HepG2 (cell line): Measurements from ENCODE around the gene UTP4. TPM values are rescaled to one million over a fixed set of nuclear protein-coding genes. Genes with fewer than 3 reads are reported as not detected.

Source experiments
- KDM6A ChIP-seq: IDR thresholded peaks from 2 replicates; pipeline ENCODE4 v1.6.1; 2016; ENCODE audit warnings: low read depth
- ZNF207 ChIP-seq: fragments of 450-650 bp; IDR thresholded peaks from 2 replicates; pipeline ENCODE4 v1.6.1; 2016; ENCODE audit warnings: antibody characterized with exemption, borderline replicate concordance
- ZNF232 ChIP-seq: sonication (generic); formaldehyde crosslinking; IDR thresholded peaks from 2 replicates; pipeline ENCODE4 v1.4.0; 2020; ENCODE audit warnings: missing genetic modification reagents, borderline replicate concordance
- ZNF292 ChIP-seq: sonication (generic); formaldehyde crosslinking; IDR thresholded peaks from 2 replicates; pipeline ENCODE4 v1.8.1; 2022; ENCODE audit warnings: mild to moderate bottlenecking, low read depth, missing genetic modification reagents, borderline replicate concordance
- ZNF431 ChIP-seq: sonication (generic); formaldehyde crosslinking; IDR thresholded peaks from 2 replicates; pipeline ENCODE4 v1.9.0; 2022; ENCODE audit warnings: missing genetic modification reagents, low read depth, mild to moderate bottlenecking, borderline replicate concordance
- ZNF484 ChIP-seq: sonication (generic); formaldehyde crosslinking; IDR thresholded peaks from 2 replicates; pipeline ENCODE4 v1.5.1; 2020; ENCODE audit warnings: mild to moderate bottlenecking, low read depth, missing genetic modification reagents, borderline replicate concordance
- ZNF674 ChIP-seq: sonication (generic); formaldehyde crosslinking; IDR thresholded peaks from 2 replicates; pipeline ENCODE4 v1.5.0; 2020; ENCODE audit warnings: low read depth, mild to moderate bottlenecking, missing genetic modification reagents
- polyA plus RNA-seq, 8 experiments: library from polyadenylated mRNA; depleted of rRNA in 3 of 8; stranded (reverse) in 7 of 8; unstranded in 1 of 8; fragments of >200 nt; fragmentation: Illumina TruSeq in 4 of 8; extraction: Trizol in 4 of 8; gene quantifications; 2 replicates each; pipeline versions ENCODE4 v1.2.1 to v1.2.3, GENCODE V29; 2011 to 2016; ENCODE audit warnings: low read depth in 4 of 8, missing spikeins in 1 of 8, mixed read lengths in 1 of 8; ENCODE audit not compliant: insufficient read depth in 1 of 8
- total RNA-seq, 5 experiments: library from RNA; depleted of rRNA; stranded (reverse); fragments of >200 nt; fragmentation: Illumina TruSeq; extraction: Trizol; gene quantifications; 2 replicates each; pipeline ENCODE4 v1.2.3, GENCODE V29; 2016; ENCODE audit warnings: low read depth in 1 of 5
- TF ChIP-seq, protein P1 (sequence below), 2 experiments: sonication (generic) in 1 of 2; formaldehyde crosslinking in 1 of 2; IDR thresholded peaks; 2 replicates each; pipeline versions ENCODE4 v1.6.1 to v1.9.0; 2014 to 2022; ENCODE audit warnings: antibody characterized with exemption in 1 of 2, borderline replicate concordance in 1 of 2, inconsistent platforms in 1 of 2, low read depth in 1 of 2, missing genetic modification reagents in 1 of 2
- TF ChIP-seq, protein P2 (sequence below): fragments of 450-650 bp; IDR thresholded peaks from 2 replicates; pipeline ENCODE4 v1.6.1; 2017
- TF ChIP-seq, protein P3 (sequence below): sonication (generic); formaldehyde crosslinking; IDR thresholded peaks from 2 replicates; pipeline ENCODE4 v1.5.0; 2020; ENCODE audit warnings: mild to moderate bottlenecking, missing genetic modification reagents, borderline replicate concordance
- TF ChIP-seq, protein P4 (sequence below): sonication (generic); formaldehyde crosslinking; IDR thresholded peaks from 2 replicates; pipeline ENCODE4 v1.4.0; 2020; ENCODE audit warnings: missing genetic modification reagents

UTP4 gene
- total and polyA plus RNA-seq, 2 of the 13 experiments (the other 11 are each of a cell fraction or from before 2014, with no cell fraction given), result 30.0 to 85.8 TPM

DNA sequence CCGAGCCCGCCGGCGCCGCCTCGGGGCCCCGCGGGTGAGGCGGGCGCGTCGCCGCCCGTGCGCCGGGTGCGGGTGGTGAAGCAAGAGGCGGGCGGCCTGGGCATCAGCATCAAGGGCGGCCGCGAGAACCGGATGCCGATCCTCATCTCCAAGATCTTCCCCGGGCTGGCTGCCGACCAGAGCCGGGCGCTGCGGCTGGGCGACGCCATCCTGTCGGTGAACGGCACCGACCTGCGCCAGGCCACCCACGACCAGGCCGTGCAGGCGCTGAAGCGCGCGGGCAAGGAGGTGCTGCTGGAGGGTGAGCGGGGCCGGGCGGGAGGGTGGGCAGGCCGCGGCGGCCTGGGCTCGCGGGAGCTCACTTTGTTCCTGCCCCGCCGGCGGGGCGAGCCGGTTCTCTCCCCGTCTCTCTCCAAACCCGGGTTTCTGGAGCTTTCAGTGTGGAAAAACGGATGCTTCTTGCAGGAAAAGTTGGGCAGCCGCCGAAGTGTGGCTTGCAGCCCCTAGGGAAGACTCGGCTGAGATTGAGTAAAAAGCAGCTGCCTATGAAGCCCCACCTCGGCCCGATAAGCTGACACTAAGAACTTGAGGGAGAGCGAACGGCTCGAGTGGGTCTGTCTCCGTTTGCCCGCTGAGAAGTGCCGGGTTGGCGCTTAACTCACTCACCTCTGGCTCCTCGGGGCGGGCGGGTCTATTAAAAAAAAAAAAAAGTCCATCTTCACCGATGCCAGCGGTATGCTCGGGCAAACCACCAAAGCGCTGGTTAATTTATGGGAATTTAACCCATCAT, 55.2 kb downstream of the UTP4 start (continued):
- TF ChIP-seq ZNF207 (no peak), ZNF232 (CRISPR knock-in tag) (no peak), ZNF674 (CRISPR knock-in tag) (no peak), ZNF292 (CRISPR knock-in tag) (0 out of 2 replicates have a peak, but pooled peaks have one; percentile 30), KDM6A (CRISPR knock-in tag) (no peak), ZNF431 (CRISPR knock-in tag) (0 out of 2 replicates have a peak, but pooled peaks have one; percentile 10), ZNF484 (CRISPR knock-in tag) (no peak)
- TF ChIP-seq, protein P1, sequence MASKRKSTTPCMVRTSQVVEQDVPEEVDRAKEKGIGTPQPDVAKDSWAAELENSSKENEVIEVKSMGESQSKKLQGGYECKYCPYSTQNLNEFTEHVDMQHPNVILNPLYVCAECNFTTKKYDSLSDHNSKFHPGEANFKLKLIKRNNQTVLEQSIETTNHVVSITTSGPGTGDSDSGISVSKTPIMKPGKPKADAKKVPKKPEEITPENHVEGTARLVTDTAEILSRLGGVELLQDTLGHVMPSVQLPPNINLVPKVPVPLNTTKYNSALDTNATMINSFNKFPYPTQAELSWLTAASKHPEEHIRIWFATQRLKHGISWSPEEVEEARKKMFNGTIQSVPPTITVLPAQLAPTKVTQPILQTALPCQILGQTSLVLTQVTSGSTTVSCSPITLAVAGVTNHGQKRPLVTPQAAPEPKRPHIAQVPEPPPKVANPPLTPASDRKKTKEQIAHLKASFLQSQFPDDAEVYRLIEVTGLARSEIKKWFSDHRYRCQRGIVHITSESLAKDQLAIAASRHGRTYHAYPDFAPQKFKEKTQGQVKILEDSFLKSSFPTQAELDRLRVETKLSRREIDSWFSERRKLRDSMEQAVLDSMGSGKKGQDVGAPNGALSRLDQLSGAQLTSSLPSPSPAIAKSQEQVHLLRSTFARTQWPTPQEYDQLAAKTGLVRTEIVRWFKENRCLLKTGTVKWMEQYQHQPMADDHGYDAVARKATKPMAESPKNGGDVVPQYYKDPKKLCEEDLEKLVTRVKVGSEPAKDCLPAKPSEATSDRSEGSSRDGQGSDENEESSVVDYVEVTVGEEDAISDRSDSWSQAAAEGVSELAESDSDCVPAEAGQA (IDR thresholded peaks at IDR 0.05; ENCODE audit: low read depth), result no peak
- TF ChIP-seq, protein P1 (CRISPR knock-in tag; IDR thresholded peaks at IDR 0.05; ENCODE audit: borderline replicate concordance), result no peak; the same call in 1 of the 2 replicates
- TF ChIP-seq, protein P2, sequence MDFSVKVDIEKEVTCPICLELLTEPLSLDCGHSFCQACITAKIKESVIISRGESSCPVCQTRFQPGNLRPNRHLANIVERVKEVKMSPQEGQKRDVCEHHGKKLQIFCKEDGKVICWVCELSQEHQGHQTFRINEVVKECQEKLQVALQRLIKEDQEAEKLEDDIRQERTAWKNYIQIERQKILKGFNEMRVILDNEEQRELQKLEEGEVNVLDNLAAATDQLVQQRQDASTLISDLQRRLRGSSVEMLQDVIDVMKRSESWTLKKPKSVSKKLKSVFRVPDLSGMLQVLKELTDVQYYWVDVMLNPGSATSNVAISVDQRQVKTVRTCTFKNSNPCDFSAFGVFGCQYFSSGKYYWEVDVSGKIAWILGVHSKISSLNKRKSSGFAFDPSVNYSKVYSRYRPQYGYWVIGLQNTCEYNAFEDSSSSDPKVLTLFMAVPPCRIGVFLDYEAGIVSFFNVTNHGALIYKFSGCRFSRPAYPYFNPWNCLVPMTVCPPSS, result no peak
- TF ChIP-seq, protein P3, sequence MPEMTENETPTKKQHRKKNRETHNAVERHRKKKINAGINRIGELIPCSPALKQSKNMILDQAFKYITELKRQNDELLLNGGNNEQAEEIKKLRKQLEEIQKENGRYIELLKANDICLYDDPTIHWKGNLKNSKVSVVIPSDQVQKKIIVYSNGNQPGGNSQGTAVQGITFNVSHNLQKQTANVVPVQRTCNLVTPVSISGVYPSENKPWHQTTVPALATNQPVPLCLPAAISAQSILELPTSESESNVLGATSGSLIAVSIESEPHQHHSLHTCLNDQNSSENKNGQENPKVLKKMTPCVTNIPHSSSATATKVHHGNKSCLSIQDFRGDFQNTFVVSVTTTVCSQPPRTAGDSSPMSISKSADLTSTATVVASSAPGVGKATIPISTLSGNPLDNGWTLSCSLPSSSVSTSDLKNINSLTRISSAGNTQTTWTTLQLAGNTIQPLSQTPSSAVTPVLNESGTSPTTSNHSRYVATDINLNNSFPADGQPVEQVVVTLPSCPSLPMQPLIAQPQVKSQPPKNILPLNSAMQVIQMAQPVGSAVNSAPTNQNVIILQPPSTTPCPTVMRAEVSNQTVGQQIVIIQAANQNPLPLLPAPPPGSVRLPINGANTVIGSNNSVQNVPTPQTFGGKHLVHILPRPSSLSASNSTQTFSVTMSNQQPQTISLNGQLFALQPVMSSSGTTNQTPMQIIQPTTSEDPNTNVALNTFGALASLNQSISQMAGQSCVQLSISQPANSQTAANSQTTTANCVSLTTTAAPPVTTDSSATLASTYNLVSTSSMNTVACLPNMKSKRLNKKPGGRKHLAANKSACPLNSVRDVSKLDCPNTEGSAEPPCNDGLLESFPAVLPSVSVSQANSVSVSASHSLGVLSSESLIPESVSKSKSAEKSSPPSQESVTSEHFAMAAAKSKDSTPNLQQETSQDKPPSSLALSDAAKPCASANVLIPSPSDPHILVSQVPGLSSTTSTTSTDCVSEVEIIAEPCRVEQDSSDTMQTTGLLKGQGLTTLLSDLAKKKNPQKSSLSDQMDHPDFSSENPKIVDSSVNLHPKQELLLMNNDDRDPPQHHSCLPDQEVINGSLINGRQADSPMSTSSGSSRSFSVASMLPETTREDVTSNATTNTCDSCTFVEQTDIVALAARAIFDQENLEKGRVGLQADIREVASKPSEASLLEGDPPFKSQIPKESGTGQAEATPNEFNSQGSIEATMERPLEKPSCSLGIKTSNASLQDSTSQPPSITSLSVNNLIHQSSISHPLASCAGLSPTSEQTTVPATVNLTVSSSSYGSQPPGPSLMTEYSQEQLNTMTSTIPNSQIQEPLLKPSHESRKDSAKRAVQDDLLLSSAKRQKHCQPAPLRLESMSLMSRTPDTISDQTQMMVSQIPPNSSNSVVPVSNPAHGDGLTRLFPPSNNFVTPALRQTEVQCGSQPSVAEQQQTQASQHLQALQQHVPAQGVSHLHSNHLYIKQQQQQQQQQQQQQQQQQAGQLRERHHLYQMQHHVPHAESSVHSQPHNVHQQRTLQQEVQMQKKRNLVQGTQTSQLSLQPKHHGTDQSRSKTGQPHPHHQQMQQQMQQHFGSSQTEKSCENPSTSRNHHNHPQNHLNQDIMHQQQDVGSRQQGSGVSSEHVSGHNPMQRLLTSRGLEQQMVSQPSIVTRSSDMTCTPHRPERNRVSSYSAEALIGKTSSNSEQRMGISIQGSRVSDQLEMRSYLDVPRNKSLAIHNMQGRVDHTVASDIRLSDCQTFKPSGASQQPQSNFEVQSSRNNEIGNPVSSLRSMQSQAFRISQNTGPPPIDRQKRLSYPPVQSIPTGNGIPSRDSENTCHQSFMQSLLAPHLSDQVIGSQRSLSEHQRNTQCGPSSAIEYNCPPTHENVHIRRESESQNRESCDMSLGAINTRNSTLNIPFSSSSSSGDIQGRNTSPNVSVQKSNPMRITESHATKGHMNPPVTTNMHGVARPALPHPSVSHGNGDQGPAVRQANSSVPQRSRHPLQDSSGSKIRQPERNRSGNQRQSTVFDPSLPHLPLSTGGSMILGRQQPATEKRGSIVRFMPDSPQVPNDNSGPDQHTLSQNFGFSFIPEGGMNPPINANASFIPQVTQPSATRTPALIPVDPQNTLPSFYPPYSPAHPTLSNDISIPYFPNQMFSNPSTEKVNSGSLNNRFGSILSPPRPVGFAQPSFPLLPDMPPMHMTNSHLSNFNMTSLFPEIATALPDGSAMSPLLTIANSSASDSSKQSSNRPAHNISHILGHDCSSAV (CRISPR knock-in tag), result no peak
- TF ChIP-seq, protein P4, sequence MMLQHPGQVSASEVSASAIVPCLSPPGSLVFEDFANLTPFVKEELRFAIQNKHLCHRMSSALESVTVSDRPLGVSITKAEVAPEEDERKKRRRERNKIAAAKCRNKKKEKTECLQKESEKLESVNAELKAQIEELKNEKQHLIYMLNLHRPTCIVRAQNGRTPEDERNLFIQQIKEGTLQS (CRISPR knock-in tag), result no peak
